GM23338 (cell line): ENCODE data around the gene PDIA5. TPM values are rescaled to one million over a fixed set of nuclear protein-coding genes. Genes with fewer than 3 reads are reported as not detected.

ENCODE experiments used
- CREB1 ChIP-seq: fragments of 250-450 bp; sonication (Bioruptor Pico); IDR thresholded peaks from 2 replicates; pipeline ENCODE4 v1.5.0; 2020; ENCODE audit warnings: low read depth, mild to moderate bottlenecking, moderate library complexity
- EZH2 ChIP-seq: fragments of 200-600 bp; sonication (generic); IDR thresholded peaks from one replicate; pipeline ENCODE4 v1.8.0; 2017; ENCODE audit warnings: antibody characterized with exemption, mild to moderate bottlenecking, low read depth; ENCODE audit not compliant: unreplicated experiment
- EZH2phosphoT487 ChIP-seq: fragments of 200-600 bp; sonication (generic); IDR thresholded peaks from one replicate; pipeline ENCODE4 v1.8.1; 2018; ENCODE audit warnings: antibody characterized with exemption; ENCODE audit not compliant: unreplicated experiment
- JUNB ChIP-seq: IDR thresholded peaks from one replicate; pipeline ENCODE4 v1.6.1; 2016; ENCODE audit warnings: antibody characterized with exemption; ENCODE audit not compliant: unreplicated experiment
- NANOG ChIP-seq: IDR thresholded peaks from 2 replicates; pipeline ENCODE4 v1.6.1; 2016; ENCODE audit warnings: antibody characterized with exemption, borderline replicate concordance
- STAT1 ChIP-seq: IDR thresholded peaks from one replicate; pipeline ENCODE4 v1.6.1; 2016; ENCODE audit warnings: antibody characterized with exemption; ENCODE audit not compliant: unreplicated experiment
- ZNF331 ChIP-seq: fragments of 250-450 bp; sonication (Bioruptor Pico); IDR thresholded peaks from 2 replicates; pipeline ENCODE4 v1.5.0; 2020; ENCODE audit warnings: low read depth, mild to moderate bottlenecking, moderate library complexity
- polyA plus RNA-seq: library from polyadenylated mRNA; unstranded; fragments of >200 nt; fragmentation: Nextera tagmentation; extraction: Ambion mirVana; gene quantifications from 2 replicates; pipeline ENCODE4 v1.2.1, GENCODE V29; 2016
- total RNA-seq: library from RNA; depleted of rRNA; stranded (reverse); fragments of >200 nt; shearing (Covaris generic); gene quantifications from 2 replicates; pipeline ENCODE4 v1.2.3, GENCODE V29; 2014
- TF ChIP-seq, protein P1 (sequence below): fragments of 250-450 bp; sonication (Bioruptor Pico); IDR thresholded peaks from 2 replicates; pipeline ENCODE4 v1.5.0; 2020; ENCODE audit warnings: mild to moderate bottlenecking, moderate library complexity
- TF ChIP-seq, protein P2 (sequence below), 2 experiments: fragments of 200-600 bp in 1 of 2; sonication (generic) in 1 of 2; conservative IDR thresholded peaks; 2 replicates each; pipeline versions ENCODE4 v1.5.1 to v1.6.1; 2016 to 2017; ENCODE audit warnings: antibody characterized with exemption in 2 of 2, low read depth in 2 of 2, mild to moderate bottlenecking in 2 of 2, moderate library complexity in 1 of 2

The PDIA5 gene
- total and polyA plus RNA-seq, 2 experiments from 2014 or later: 22.9 to 28.1 TPM

DNA sequence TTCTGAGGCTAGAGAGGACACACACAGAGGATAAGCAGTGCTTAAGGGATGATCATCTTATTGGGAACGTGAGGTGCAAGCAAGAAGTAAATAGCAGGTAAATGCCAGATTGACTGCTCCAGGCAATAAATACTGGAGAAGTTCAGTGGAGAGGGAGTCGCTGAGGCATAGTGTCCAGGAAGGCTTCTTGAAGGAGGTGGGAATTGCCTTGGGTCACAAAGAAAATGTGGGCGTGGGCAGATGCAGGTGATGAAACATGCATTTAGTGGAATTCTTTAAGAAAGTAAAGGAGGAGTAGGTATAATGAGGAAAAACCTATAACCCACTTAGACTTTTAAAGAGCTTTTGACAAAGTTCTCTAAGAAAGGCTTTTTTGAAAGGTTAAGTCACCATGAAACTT, 31.8 kb upstream of the PDIA5 start (continued):
- TF ChIP-seq, protein P1, sequence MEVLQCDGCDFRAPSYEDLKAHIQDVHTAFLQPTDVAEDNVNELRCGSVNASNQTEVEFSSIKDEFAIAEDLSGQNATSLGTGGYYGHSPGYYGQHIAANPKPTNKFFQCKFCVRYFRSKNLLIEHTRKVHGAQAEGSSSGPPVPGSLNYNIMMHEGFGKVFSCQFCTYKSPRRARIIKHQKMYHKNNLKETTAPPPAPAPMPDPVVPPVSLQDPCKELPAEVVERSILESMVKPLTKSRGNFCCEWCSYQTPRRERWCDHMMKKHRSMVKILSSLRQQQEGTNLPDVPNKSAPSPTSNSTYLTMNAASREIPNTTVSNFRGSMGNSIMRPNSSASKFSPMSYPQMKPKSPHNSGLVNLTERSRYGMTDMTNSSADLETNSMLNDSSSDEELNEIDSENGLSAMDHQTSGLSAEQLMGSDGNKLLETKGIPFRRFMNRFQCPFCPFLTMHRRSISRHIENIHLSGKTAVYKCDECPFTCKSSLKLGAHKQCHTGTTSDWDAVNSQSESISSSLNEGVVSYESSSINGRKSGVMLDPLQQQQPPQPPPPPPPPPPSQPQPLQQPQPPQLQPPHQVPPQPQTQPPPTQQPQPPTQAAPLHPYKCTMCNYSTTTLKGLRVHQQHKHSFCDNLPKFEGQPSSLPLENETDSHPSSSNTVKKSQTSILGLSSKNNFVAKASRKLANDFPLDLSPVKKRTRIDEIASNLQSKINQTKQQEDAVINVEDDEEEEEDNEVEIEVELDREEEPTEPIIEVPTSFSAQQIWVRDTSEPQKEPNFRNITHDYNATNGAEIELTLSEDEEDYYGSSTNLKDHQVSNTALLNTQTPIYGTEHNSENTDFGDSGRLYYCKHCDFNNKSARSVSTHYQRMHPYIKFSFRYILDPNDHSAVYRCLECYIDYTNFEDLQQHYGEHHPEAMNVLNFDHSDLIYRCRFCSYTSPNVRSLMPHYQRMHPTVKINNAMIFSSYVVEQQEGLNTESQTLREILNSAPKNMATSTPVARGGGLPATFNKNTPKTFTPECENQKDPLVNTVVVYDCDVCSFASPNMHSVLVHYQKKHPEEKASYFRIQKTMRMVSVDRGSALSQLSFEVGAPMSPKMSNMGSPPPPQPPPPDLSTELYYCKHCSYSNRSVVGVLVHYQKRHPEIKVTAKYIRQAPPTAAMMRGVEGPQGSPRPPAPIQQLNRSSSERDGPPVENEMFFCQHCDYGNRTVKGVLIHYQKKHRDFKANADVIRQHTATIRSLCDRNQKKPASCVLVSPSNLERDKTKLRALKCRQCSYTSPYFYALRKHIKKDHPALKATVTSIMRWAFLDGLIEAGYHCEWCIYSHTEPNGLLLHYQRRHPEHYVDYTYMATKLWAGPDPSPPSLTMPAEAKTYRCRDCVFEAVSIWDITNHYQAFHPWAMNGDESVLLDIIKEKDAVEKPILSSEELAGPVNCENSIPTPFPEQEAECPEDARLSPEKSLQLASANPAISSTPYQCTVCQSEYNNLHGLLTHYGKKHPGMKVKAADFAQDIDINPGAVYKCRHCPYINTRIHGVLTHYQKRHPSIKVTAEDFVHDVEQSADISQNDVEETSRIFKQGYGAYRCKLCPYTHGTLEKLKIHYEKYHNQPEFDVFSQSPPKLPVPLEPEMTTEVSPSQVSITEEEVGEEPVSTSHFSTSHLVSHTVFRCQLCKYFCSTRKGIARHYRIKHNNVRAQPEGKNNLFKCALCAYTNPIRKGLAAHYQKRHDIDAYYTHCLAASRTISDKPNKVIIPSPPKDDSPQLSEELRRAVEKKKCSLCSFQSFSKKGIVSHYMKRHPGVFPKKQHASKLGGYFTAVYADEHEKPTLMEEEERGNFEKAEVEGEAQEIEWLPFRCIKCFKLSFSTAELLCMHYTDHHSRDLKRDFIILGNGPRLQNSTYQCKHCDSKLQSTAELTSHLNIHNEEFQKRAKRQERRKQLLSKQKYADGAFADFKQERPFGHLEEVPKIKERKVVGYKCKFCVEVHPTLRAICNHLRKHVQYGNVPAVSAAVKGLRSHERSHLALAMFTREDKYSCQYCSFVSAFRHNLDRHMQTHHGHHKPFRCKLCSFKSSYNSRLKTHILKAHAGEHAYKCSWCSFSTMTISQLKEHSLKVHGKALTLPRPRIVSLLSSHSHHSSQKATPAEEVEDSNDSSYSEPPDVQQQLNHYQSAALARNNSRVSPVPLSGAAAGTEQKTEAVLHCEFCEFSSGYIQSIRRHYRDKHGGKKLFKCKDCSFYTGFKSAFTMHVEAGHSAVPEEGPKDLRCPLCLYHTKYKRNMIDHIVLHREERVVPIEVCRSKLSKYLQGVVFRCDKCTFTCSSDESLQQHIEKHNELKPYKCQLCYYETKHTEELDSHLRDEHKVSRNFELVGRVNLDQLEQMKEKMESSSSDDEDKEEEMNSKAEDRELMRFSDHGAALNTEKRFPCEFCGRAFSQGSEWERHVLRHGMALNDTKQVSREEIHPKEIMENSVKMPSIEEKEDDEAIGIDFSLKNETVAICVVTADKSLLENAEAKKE: no peak
- TF ChIP-seq NANOG: no peak
- no peak for TF ChIP-seq JUNB
- no peak for TF ChIP-seq ZNF331 (CRISPR knock-in tag)
- TF ChIP-seq CREB1 (CRISPR knock-in tag): no peak
- TF ChIP-seq EZH2phosphoT487: no peak
- TF ChIP-seq STAT1: no peak
- TF ChIP-seq EZH2: no peak
- TF ChIP-seq, protein P2, sequence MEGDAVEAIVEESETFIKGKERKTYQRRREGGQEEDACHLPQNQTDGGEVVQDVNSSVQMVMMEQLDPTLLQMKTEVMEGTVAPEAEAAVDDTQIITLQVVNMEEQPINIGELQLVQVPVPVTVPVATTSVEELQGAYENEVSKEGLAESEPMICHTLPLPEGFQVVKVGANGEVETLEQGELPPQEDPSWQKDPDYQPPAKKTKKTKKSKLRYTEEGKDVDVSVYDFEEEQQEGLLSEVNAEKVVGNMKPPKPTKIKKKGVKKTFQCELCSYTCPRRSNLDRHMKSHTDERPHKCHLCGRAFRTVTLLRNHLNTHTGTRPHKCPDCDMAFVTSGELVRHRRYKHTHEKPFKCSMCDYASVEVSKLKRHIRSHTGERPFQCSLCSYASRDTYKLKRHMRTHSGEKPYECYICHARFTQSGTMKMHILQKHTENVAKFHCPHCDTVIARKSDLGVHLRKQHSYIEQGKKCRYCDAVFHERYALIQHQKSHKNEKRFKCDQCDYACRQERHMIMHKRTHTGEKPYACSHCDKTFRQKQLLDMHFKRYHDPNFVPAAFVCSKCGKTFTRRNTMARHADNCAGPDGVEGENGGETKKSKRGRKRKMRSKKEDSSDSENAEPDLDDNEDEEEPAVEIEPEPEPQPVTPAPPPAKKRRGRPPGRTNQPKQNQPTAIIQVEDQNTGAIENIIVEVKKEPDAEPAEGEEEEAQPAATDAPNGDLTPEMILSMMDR (conservative IDR thresholded peaks at IDR 0.05; ENCODE audit: low read depth in 2 of 2): no peak
